Neural crest cell (in vitro differentiated cells): ENCODE measurements around the gene MAST4. TPM values are rescaled to one million over a fixed set of nuclear protein-coding genes. Genes with fewer than 3 reads are reported as not detected.

ENCODE experiments used
- DNase-seq: peaks from one replicate; pipeline ENCODE4 v3.0.0; 2021; ENCODE audit warnings: low read depth, mixed read lengths, low spot score
- H3K27ac Mint-ChIP-seq: one replicate; pipeline ENCODE4 v1.8.0; 2021; ENCODE audit warnings: mild to moderate bottlenecking, mixed read lengths; ENCODE audit not compliant: unreplicated experiment
- H3K27me3 Mint-ChIP-seq: 2 replicates; pipeline ENCODE4 v1.8.0; 2021; ENCODE audit warnings: low read depth, mild to moderate bottlenecking, mixed read lengths
- H3K36me3 Mint-ChIP-seq: 2 replicates; pipeline ENCODE4 v1.8.0; 2021; ENCODE audit warnings: low read depth, mild to moderate bottlenecking, mixed read lengths
- H3K4me1 Mint-ChIP-seq: 2 replicates; pipeline ENCODE4 v1.8.0; 2021; ENCODE audit warnings: mixed read lengths
- H3K4me3 Mint-ChIP-seq: one replicate; pipeline ENCODE4 v1.8.0; 2021; ENCODE audit warnings: mild to moderate bottlenecking, mixed read lengths
- H3K9me3 Mint-ChIP-seq: 2 replicates; pipeline ENCODE4 v1.8.0; 2021; ENCODE audit warnings: mixed read lengths
- total RNA-seq: library from RNA; stranded (reverse); gene quantifications from 2 replicates; pipeline ENCODE4 v1.2.1, GENCODE V29; 2021
- TF ChIP-seq, protein P1 (sequence below): fragments of 200-600 bp; sonication (generic); conservative IDR thresholded peaks from 2 replicates; pipeline ENCODE4 v1.5.0; 2021; ENCODE audit warnings: antibody characterized with exemption, mild to moderate bottlenecking

The MAST4 gene
- total RNA-seq, 1 donor from 2014 or later: 7.3 TPM

DNA sequence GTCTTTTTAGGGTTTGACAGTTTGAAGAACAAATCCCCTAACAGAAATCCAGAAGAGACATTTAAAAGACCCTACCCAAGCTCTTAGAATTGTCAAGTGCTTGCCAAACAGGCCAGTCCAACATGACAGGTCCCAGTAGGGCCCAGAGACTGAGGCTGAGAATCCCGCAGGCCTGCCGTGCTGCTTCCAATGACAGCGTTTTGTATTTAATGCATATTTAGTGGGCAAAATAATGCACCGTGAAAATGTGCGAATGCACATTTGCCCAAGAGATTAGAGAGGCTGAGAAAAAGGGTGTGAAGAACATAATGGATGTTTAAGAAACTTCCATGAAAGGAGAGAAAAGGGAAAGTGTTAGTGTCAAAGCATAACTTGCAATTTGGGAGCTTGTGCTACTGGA is 542.8 kb downstream of the MAST4 start:
- no peaks in the 10 kb centered on the region for H3K9me3 Mint-ChIP-seq
- DNase-seq: no peak

DNA sequence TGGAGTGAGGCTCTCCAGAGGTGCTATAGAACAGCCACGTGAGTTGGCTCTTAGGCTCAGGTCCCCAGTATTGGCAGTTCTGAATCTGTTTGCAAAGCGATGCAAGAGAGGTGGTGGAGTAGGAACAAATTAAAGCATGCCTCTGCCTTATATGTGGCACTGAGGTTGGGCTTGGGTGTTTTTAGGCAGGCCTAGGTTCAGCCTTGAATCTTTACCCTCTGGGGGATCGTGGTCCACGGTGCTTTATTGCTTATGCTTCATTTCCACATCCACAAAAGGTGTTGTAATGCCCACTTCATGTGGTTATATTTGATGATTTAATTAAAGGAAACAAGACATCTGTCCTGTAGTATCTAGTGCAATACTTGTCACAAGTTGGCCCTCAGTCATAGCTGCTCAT is 544.2 kb downstream of the MAST4 start:
- Mint-ChIP-seq H3K4me1 (no peaks in the 10 kb centered on the region), H3K9me3 (no peaks in the 10 kb centered on the region), H3K4me3 (no peak overlapping the region), H3K27me3 (no peaks in the 10 kb centered on the region), H3K27ac (no peak overlapping the region), H3K36me3 (peaks cover 3% of the 10 kb centered on the region)
- no peak for DNase-seq
- TF ChIP-seq, protein P1, sequence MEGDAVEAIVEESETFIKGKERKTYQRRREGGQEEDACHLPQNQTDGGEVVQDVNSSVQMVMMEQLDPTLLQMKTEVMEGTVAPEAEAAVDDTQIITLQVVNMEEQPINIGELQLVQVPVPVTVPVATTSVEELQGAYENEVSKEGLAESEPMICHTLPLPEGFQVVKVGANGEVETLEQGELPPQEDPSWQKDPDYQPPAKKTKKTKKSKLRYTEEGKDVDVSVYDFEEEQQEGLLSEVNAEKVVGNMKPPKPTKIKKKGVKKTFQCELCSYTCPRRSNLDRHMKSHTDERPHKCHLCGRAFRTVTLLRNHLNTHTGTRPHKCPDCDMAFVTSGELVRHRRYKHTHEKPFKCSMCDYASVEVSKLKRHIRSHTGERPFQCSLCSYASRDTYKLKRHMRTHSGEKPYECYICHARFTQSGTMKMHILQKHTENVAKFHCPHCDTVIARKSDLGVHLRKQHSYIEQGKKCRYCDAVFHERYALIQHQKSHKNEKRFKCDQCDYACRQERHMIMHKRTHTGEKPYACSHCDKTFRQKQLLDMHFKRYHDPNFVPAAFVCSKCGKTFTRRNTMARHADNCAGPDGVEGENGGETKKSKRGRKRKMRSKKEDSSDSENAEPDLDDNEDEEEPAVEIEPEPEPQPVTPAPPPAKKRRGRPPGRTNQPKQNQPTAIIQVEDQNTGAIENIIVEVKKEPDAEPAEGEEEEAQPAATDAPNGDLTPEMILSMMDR: no peak

More for the DNA sequence above, 542.8 kb downstream of the MAST4 start:
- TF ChIP-seq, protein P1: no peak
- Mint-ChIP-seq H3K27me3 (no peaks in the 10 kb centered on the region), H3K4me1 (no peaks in the 10 kb centered on the region), H3K36me3 (peaks cover 3% of the 10 kb centered on the region), H3K27ac (no peak overlapping the region), H3K4me3 (no peak overlapping the region)

DNA sequence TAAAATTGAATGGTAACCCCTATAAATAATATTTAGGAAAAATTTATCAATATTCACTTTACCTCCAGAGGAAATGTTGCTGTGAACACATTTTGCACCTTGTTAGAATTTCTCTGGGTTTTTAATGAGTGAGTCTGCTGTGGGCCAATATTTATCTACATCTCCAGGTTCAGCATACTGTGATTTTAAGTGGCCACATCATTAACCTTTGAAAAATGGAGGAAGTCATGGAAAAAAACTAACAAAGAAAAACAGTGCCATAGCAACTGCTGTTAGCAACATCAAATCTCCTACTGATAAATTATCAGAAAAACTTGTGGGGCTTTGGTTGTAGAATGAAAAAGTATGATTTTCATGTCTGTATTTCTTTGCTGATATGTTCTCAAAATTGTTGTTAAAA is 545.5 kb downstream of the MAST4 start:
- Mint-ChIP-seq H3K4me1 (no peaks in the 10 kb centered on the region), H3K4me3 (no peak overlapping the region)

DNA sequence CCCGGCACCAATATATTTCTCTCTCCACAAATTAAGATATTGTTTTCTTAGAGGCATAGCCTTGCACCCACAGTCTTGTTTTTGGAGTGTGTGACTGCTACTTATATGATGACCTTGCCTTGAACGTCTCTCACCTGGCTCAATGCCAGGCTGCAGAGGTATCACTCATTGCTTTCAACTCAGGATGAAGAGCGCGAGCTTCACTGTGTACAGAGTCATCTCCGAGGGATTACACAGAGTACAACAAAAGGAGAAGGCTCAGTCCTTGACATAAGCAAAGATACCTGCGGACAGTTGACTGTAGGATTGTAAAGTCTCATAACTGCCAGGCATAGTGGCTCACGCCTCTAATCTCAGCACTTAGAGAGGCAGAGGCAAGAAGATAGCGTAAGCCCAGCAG is 546.6 kb downstream of the MAST4 start:
- Mint-ChIP-seq H3K4me1 (peaks cover 5% of the 10 kb centered on the region), H3K9me3 (no peaks in the 10 kb centered on the region), H3K4me3 (no peak overlapping the region), H3K36me3 (peaks cover 3% of the 10 kb centered on the region), H3K27ac (no peak overlapping the region), H3K27me3 (no peaks in the 10 kb centered on the region)
- TF ChIP-seq, protein P1: no peak
- no peak for DNase-seq

More for the DNA sequence above, 545.5 kb downstream of the MAST4 start:
- Mint-ChIP-seq H3K36me3 (peaks cover 3% of the 10 kb centered on the region), H3K27me3 (no peaks in the 10 kb centered on the region), H3K9me3 (no peaks in the 10 kb centered on the region), H3K27ac (no peak overlapping the region)
- no peak for DNase-seq
- TF ChIP-seq, protein P1: no peak

DNA sequence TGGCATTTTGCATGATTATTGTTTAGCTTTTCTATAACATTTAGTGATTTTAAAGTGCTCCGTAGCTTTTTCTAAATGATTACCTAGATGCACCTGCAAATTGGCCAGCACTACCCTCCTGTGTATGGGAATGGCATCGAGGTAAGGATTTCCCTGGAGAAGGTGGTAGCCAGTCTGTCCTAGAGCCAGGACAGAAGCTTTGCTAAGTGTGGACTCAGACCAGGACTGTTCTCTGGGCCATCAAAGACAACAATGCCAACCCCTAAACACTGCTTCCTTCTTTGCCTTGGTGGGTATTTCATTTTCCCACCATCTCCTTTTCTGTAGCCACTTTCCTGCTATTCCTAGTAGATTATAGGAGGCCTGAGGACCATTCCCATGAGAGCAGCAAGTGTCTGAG is 547.4 kb downstream of the MAST4 start:
- H3K27me3 Mint-ChIP-seq: no peaks in the 10 kb centered on the region
- no peaks in the 10 kb centered on the region for H3K9me3 Mint-ChIP-seq
- DNase-seq: no peak
- peaks cover 3% of the 10 kb centered on the region for H3K36me3 Mint-ChIP-seq
- TF ChIP-seq, protein P1: no peak
- no peak overlapping the region for H3K4me3 Mint-ChIP-seq
- H3K27ac Mint-ChIP-seq: no peak overlapping the region
- H3K4me1 Mint-ChIP-seq: peaks cover 5% of the 10 kb centered on the region

DNA sequence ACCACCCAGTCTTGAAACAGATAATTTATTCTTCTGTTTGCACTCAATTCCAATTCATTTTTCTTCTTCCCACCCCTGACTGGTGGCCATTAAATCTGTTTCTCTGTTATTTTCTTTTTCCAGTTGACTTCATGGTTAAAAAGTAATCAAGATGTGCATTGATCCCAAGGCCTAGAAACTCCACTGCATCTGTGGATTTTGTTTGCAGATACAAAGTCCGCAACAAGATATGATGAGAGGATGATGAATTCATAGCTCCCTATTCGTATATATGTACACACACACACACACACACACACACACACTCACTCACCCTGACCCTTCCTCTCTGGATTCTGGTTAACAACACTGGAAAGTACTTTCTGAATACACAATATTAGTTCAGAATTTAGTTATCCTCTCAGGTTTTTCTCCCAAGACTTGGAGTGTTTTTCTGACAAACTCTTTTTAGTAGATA is 548.0 kb downstream of the MAST4 start:
- Mint-ChIP-seq H3K27me3 (no peaks in the 10 kb centered on the region), H3K4me1 (peaks cover 5% of the 10 kb centered on the region), H3K4me3 (no peak overlapping the region), H3K27ac (no peak overlapping the region), H3K36me3 (peaks cover 3% of the 10 kb centered on the region), H3K9me3 (no peaks in the 10 kb centered on the region)
- TF ChIP-seq, protein P1: no peak
- no peak for DNase-seq
